Thymus (tissue), 11 donors: ENCODE measurements around the gene CRYGN. TPM values are rescaled to one million over a fixed set of nuclear protein-coding genes. Genes with fewer than 3 reads are reported as not detected.

Experiments used
- DNase-seq, 9 donors: peaks; one replicate each; pipeline ENCODE4 v3.0.0-alpha.2; 2013; ENCODE audit warnings: low spot score in 9 of 9, low read depth in 6 of 9, missing footprints in 1 of 9
- H3K27ac ChIP-seq, 2 donors: one replicate each; pipeline ENCODE4 v1.5.1; 2013; ENCODE audit warnings: control low read depth in 1 of 2, low read depth in 1 of 2, low read length in 1 of 2, mild to moderate bottlenecking in 1 of 2, moderate library complexity in 1 of 2
- H3K27me3 ChIP-seq, 2 donors: one replicate each; pipeline ENCODE4 v1.5.1; 2013; ENCODE audit warnings: low read length in 1 of 2; ENCODE audit not compliant: control insufficient read depth in 2 of 2, insufficient read depth in 1 of 2
- H3K36me3 ChIP-seq, 2 donors: one replicate each; pipeline ENCODE4 v1.5.1; 2013; ENCODE audit warnings: low read length in 1 of 2, mild to moderate bottlenecking in 1 of 2, moderate library complexity in 1 of 2; ENCODE audit not compliant: control insufficient read depth in 2 of 2, insufficient read depth in 2 of 2
- H3K4me1 ChIP-seq, 2 donors: one replicate each; pipeline ENCODE4 v1.5.1; 2013; ENCODE audit warnings: low read length in 2 of 2; ENCODE audit not compliant: control insufficient read depth in 2 of 2, insufficient read depth in 2 of 2
- H3K4me3 ChIP-seq, 2 donors: one replicate each; pipeline ENCODE4 v1.5.1; 2013; ENCODE audit warnings: low read length in 2 of 2, control low read depth in 1 of 2, mild to moderate bottlenecking in 1 of 2
- H3K9me3 ChIP-seq, 2 donors: one replicate each; pipeline ENCODE4 v1.5.1; 2013; ENCODE audit warnings: low read length in 1 of 2, mild to moderate bottlenecking in 1 of 2; ENCODE audit not compliant: control insufficient read depth in 2 of 2, insufficient read depth in 1 of 2
- WGBS: extraction: QIAGEN DNeasy Blood & Tissue Kit; methylation state at CpG from one replicate; pipeline ENCODE4 v1.1.7; 2013; 5-methylcytosine and 5-hydroxymethylcytosine counted together
- polyA plus RNA-seq: library from polyadenylated mRNA; stranded (reverse); fragments of 200-250 nt; gene quantifications from one replicate; pipeline ENCODE4 v1.2.3, GENCODE V29; 2013
- total RNA-seq: library from RNA; stranded (reverse); fragments of 120-200 nt; gene quantifications from one replicate; pipeline ENCODE4 v1.2.4, GENCODE V29; 2013
- donor health status: healthy.

CRYGN gene
- total and polyA plus RNA-seq, 2 donors = 0.34 to 1.2 TPM

DNA sequence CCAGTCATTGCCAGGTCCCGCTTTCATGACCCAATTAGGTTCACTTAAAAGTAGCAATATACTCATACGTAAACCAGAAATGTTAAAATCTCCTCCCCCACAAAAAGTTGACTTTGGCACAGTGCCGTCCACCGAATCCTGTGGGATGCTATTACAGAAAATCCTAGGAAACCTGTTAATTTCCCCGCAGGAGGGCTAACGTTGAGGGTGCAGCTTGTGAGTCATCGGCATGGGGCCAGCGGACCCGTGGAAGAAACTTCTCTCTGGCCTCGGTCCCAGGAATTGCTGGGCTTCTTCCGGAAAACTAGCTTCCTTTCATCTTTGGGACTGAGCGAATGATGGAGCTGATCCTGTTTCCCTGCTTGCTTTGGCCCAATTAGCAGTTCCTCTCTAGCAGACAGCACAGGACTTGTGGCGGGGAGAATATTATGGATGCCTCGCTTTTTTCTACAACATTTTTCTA, 13.5 kb downstream of the CRYGN start:
- H3K9me3 ChIP-seq = peaks cover 0 to 7% of the 10 kb centered on the region in 2 donors
- H3K4me3 ChIP-seq = no peak overlapping the region
- no peak overlapping the region for H3K27ac ChIP-seq
- 83% methylated on average over 14 of the region's 14 CpGs for WGBS
- no peaks in the 10 kb centered on the region for H3K36me3 ChIP-seq
- peaks cover 39 to 50% of the 10 kb centered on the region in 2 donors for H3K4me1 ChIP-seq
- DNase-seq = no peak
- H3K27me3 ChIP-seq = peaks cover 0 to 10% of the 10 kb centered on the region in 2 donors

DNA sequence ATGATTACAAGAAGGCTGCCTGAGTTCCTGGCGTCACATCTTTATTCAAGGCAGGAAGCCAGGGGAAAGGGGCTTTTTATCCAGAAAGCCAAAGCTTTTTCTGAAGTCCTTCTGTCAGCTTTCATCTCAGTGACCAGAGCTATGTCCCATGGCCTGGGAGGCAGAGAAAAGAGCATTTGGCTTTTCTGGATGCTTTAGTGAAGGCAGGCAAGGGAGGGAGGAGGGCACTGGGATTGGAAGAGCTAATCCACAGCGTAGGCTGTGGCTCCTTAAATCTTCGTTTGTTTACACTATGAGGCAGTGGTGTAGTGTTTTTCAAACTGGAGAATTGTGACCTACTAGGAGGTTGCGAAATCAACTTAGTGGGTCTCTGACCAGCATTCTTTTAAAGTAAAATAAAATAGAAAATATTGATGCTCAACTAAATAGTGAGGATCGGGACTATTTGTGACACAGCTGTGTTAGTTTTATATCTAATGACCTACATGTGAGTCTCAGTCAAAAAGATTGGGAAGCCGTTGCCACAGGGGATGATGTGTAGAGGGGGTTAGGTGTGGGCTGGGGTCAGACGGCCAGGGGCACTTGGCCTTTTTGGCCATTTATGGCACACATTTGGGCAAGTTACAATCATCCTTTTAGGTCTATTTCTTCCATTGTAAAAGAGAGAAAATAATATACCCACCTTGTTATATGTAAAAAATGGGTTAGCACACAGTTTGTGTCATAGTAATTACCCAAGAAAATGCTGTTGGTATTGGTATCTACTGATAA, 14.1 kb downstream of the CRYGN start:
- H3K27ac ChIP-seq = no peak overlapping the region
- peaks cover 35 to 44% of the 10 kb centered on the region in 2 donors for H3K4me1 ChIP-seq
- no peak overlapping the region for H3K4me3 ChIP-seq
- no peaks in the 10 kb centered on the region for H3K36me3 ChIP-seq
- peaks cover 0 to 10% of the 10 kb centered on the region in 2 donors for H3K27me3 ChIP-seq
- DNase-seq = no peak
- H3K9me3 ChIP-seq = peaks cover 0 to 7% of the 10 kb centered on the region in 2 donors
- WGBS = 90% methylated on average over 7 of the region's 7 CpGs

DNA sequence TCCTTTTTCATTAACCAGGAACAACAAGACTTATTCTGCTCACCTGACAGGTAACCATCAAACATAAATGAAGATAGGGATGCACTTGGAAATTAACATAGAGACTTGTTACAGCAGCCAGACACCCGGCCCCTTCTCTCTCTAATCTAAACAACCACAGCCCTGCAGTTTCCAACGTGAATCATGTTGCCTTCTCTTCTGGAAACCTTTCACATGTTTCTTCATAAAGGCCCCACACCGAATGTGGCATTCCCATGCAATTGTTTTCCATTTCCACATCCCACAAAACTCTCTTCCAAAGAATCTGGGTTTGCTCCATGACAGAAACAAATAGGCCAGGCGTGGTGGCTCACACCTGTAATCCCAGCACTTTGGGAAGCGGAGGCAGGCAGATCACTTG, 15.1 kb downstream of the CRYGN start:
- H3K4me1 ChIP-seq = peaks cover 25 to 41% of the 10 kb centered on the region in 2 donors
- H3K27ac ChIP-seq = no peak overlapping the region
- no peaks in the 10 kb centered on the region for H3K36me3 ChIP-seq
- peaks cover 0 to 16% of the 10 kb centered on the region in 2 donors for H3K9me3 ChIP-seq
- no peak overlapping the region for H3K4me3 ChIP-seq
- WGBS = 95% methylated on average over 5 of the region's 5 CpGs
- no peak for DNase-seq
- peaks cover 0 to 10% of the 10 kb centered on the region in 2 donors for H3K27me3 ChIP-seq

DNA sequence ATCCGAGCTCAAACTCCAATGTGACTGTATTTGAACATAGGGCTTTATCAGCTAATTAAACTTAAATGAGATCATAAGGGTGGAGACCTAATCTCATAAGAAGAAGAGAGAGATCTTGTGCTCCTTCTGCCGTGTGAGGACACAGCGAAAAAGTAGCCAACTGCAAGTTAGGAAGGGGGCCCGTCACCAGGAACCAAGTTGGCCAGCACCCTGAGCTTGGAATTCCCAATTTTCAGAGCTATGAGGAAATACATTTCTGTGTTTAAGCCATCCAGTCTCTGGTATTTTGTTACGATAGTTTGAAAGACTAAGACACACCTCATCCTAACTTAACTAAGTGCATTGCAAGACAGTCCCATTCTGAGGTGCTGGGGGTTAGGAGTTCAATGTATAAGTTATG, 16.0 kb downstream of the CRYGN start:
- Histone ChIP-seq H3K9me3 (peaks cover 0 to 16% of the 10 kb centered on the region in 2 donors), H3K27me3 (peaks cover 0 to 10% of the 10 kb centered on the region in 2 donors), H3K4me3 (no peak overlapping the region), H3K27ac (no peak overlapping the region), H3K4me1 (peaks cover 17 to 33% of the 10 kb centered on the region in 2 donors), H3K36me3 (no peaks in the 10 kb centered on the region)
- DNase-seq = no peak
- WGBS = 97% methylated on average over 5 of the region's 5 CpGs

DNA sequence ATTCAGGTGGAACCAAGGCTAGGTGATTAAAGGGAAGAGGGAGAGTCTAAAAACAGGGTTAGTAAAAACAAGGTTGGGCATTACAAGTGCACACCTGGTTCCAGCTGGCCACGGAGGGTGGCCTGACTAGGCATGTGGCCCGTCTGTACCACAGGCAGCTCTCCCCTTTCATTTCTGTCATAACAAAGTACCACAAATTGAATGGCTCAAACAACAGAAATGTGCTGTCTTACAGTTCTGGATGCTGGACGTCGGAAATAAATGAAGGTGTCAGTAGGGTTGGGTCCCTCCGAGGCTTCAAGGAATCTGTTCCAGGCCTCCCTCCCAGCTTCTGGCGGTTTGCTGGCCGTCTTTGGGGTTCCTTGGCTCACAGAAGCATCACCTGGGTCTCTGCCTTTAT, 16.7 kb downstream of the CRYGN start:
- no peak for DNase-seq
- 92% methylated on average over 7 of the region's 7 CpGs for WGBS
- peaks cover 10 to 26% of the 10 kb centered on the region in 2 donors for H3K4me1 ChIP-seq
- no peak overlapping the region for H3K4me3 ChIP-seq
- no peak overlapping the region for H3K27ac ChIP-seq
- H3K27me3 ChIP-seq = peaks cover 0 to 10% of the 10 kb centered on the region in 2 donors
- no peaks in the 10 kb centered on the region for H3K36me3 ChIP-seq
- H3K9me3 ChIP-seq = peaks cover 2 to 16% of the 10 kb centered on the region in 2 donors

DNA sequence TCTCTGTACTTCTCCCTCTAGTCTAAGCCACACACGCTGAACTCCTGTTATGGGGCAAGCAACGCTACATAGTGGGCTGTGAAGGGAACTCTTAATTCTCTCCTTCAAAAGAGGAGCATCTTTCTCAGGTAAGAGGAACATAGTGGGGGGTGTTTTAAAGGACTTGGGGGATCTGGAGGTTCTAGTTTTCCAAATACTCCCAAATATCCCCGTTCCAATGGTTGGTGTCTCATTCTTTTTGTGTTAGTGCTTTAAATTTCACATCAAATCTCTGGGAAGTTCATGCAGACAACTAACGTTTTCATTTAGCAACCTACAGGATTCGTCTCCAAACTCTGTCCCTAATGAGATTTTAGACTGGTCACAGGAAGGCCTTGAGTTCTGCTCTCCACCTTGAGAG, 17.7 kb downstream of the CRYGN start:
- peaks cover 2 to 16% of the 10 kb centered on the region in 2 donors for H3K9me3 ChIP-seq
- H3K4me3 ChIP-seq = no peak overlapping the region
- H3K4me1 ChIP-seq = peaks cover 0 to 15% of the 10 kb centered on the region in 2 donors
- no peak for DNase-seq
- peaks cover 0 to 14% of the 10 kb centered on the region in 2 donors for H3K27me3 ChIP-seq
- no peak overlapping the region for H3K27ac ChIP-seq
- no peaks in the 10 kb centered on the region for H3K36me3 ChIP-seq
- WGBS = 95% methylated on average over 5 of the region's 5 CpGs

DNA sequence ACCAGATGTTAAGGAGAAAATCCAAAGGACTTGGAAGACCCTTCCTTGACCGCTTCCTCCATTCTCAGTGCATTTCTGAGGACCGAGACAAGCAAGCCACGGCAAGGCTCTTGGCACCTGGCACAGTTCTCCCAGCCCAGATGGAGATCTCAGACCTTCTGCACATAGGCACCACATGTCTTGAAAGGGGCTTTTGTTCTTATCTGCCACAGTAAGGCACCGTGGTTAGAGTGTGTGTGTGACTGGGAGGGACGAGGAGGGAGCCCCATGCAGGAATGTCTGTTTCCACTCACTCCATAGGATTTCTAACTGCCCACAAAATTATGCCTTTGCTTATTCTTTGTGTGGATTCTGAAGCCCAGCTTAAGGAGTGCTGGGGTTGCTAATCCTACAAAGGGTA, 19.8 kb downstream of the CRYGN start:
- H3K36me3 ChIP-seq = no peaks in the 10 kb centered on the region
- H3K27me3 ChIP-seq = peaks cover 0 to 30% of the 10 kb centered on the region in 2 donors
- WGBS = 60% methylated on average over 5 of the region's 5 CpGs
- DNase-seq = peak in 1 of 9 donors; percentile 48
- peaks cover 2 to 14% of the 10 kb centered on the region in 2 donors for H3K9me3 ChIP-seq
- H3K4me3 ChIP-seq = no peak overlapping the region
- peaks cover 0 to 14% of the 10 kb centered on the region in 2 donors for H3K4me1 ChIP-seq
- H3K27ac ChIP-seq = no peak overlapping the region

DNA sequence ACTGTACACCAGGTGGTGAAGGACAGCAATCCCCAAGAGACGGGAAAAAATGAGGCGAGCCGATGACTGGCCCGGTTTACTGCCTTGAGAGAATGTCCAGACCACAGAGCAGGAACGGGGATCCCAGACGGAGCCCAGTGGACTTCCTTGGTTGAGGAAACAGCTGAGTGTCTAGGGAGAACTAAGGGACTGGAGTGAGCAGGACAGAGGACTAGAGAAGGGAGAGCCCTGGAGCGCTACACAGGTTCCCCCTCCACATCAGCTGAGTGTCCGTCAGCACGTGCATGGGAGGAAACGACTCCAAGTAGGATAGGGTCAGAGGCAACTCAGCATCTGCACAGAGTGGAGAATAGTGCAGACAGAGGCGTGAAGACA, 23.0 kb downstream of the CRYGN start:
- Histone ChIP-seq H3K4me3 (no peak overlapping the region), H3K27ac (no peak overlapping the region), H3K4me1 (peaks cover 0 to 15% of the 10 kb centered on the region in 2 donors), H3K36me3 (no peaks in the 10 kb centered on the region), H3K27me3 (peaks cover 14 to 58% of the 10 kb centered on the region in 2 donors), H3K9me3 (peaks cover 2 to 14% of the 10 kb centered on the region in 2 donors)
- 85% methylated on average over 11 of the region's 11 CpGs for WGBS
- no peak for DNase-seq

DNA sequence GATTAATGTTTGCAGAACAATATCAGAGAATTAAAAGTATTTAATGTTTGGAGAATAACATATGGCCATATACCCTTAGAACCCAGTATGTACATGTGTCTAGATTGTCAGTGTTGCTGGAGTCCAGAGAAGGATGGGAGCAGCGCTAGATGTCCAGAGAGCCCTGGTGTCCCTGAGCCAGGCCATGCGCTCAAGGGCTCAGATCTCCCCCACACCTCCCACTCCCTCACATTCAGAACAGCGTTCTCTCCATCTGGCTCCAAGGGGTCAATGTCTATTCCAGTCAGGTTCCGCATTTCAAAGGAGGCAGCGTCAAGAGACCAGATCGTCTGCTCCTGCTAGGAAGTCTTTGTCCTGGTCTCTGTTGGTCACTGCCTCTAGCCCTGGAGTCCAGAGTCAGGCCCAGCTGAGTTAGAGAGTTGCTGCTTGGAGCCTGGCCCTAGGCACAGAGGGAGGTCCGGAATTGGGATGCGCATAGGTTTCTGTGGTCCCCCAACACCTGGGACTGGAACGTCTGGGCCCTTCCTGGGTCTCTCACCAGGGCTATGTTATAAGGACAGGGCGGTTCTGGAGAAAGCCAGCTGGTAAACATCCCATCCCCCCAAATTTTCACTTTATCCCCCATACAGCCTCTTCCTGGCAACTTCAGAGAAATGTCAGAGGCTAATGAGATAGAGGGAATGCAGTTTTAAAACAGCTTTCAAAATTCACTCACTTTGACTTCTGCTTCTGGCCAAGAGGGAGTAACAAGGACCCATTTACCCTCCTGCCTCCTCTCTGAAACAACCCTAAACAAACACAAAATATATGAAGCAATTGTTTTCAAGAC, 23.6 kb downstream of the CRYGN start:
- Histone ChIP-seq H3K27ac (no peak overlapping the region), H3K27me3 (peaks cover 20 to 61% of the 10 kb centered on the region in 2 donors), H3K4me3 (no peak overlapping the region), H3K36me3 (no peaks in the 10 kb centered on the region), H3K4me1 (peaks cover 0 to 21% of the 10 kb centered on the region in 2 donors), H3K9me3 (peaks cover 2 to 10% of the 10 kb centered on the region in 2 donors)
- WGBS = 88% methylated on average over 10 of the region's 10 CpGs
- DNase-seq = no peak
